OCI-M2 (cell line): ENCODE data around the gene FAM53A.

Source experiments
- DNase-seq: peaks from one replicate; lab custom pipeline; 2025; ENCODE audit not compliant: unreplicated experiment; lab: John Stamatoyannopoulos, UW

Gene FAM53A

DNA sequence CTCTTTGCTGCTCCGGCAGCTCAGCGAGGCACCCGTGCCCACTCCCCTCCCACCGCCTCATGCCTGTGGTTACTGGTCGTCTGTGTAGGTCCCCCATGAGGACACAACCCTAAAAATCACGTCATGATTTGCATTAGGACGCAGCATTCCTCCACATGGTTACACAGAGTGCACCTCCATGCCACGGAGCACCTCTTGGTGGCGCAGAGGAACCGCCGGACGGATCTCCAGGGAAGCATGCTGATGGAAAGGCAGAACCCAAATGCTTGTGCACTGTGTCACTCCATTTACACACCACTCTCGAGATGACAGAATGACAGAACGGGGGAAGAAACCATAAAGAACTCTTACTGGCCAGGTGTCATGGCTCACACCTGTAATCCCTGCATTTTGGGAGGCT lies 22.4 kb downstream of the FAM53A start:
- DNase-seq: no peak

DNA sequence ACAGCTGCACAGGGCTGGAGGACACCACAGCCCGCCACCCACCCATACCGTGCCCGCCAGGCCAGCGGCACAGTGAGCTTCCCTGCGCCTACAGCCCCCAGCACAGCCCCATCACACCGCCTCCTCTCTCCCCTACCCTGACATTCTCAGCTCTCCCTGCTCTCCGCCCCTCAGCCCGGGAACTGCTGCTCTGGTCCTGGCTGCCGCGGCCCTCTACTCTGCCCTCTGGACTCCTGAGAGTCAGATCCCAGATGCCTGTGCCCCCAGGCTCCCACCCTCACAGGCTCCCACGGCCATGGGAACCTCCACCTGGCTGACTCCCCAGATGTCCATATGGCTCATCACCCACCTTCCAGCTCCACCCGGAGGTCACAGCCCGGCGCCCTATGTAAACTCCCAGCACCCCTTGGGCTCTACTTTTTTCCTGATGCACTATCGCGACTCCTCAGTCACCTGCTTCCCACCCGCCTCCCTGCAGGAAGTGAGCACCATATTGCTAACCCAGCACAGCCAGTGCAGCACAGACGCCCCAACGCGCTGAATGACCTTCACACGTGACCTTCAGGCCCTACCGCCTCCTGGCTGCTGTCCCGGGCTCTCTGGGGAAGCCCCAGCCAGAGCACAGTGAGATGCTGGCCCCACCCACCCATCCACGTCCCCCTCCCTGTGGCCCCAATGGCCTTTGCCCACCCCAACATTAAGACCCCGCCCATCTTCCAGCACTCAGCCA lies 23.0 kb downstream of the FAM53A start:
- DNase-seq: no peak

DNA sequence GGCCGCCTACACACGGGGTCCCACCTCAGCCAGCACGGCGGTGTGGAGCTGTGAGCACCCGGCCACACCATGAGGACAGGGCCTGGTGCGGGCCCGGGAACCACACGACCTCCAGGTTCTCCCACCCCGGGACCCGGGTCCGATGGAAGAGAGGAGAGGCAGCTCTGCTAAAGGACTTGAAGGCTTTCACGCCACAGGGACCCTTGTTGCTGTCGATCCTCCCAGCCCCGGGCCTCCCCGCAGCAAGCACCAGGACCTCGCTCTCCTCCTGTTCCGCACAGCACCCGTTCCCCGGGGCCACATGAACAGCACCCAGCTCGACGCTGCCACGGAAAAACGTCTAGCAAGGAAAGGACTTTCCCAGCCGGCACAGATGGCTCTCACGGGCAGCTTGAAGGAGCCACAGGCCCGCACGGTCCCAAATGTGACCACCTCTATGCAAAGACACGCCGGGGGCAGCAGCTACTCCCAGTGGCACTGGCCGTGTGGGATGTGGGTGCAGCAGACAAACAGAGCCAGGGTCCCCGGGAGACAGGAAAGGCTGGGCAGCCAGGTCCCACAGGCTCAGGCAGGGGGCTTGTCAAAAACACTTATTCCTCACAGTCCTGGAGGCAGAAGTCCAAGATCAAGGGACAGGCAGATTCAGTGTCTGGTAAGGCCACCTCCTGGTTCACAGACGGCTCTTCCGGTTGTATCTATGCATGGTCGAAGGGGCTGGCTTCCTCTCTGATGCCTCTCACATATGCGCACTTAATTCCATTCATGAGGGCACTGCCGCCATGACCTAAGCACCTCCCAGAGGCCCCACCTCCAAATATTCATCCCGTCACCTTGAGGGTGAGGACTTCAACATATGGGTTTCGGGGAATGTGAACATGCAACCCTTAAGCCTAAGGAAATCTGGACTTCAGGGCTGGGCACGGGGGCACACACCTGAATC lies 24.7 kb downstream of the FAM53A start:
- no peak for DNase-seq

DNA sequence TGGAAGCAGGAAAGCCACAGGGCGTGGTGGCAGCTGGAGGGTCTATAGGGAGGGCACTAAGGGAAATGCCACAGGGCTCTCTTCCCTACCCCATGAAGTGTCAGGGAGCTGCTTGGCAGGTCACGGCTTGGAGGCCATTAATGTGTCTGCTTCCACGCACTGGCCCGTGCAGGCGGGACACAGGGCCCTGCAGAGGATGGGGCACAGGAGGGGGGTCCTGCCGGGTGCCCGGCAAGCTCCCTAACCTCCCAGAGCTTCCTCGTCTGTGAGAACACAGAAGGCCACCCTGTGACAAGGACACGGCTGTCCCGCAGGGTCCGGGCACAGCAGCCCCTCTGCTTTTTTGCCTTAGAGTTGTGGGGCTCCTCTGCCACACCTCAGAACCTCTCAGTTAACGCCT lies 25.5 kb downstream of the FAM53A start:
- no peak for DNase-seq

DNA sequence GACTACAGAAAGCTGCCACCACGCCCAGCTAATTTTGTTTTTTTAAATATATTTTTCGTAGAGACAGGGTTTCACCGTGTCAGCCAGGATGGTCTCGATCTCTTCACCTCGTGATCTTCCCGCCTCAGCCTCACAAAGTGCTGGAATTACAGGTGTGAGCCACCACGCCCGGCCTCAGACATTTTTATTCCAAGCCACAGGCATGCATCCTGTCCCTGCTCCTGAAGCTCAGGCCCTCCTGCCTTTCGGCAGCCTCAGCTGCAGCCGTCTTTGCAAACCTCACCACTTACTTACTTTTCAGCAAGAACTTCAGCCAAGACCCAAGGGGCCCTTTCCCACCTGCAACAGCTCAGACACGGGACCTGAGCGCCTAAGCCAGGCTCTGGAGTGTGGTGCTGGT lies 26.0 kb downstream of the FAM53A start:
- no peak for DNase-seq

DNA sequence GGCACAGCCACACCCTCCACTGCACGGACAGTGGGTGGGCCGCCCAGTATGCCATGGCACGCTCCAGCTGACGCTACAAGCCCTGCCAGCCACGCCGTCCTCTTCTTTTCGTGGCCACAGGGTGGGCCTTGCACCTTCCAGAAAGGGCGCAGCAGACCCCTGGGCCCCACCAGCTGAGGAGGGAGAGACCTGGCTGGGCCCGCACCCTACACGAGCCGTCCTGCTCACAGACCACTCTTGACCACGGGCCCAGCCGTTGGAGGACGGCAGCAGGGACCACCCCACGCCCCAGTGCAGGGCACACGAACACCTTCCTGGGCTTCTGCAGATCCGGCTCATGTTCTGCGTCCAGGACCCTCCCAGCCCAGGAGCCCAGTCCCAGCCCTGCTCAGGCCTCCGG lies 27.1 kb downstream of the FAM53A start:
- DNase-seq: no peak

DNA sequence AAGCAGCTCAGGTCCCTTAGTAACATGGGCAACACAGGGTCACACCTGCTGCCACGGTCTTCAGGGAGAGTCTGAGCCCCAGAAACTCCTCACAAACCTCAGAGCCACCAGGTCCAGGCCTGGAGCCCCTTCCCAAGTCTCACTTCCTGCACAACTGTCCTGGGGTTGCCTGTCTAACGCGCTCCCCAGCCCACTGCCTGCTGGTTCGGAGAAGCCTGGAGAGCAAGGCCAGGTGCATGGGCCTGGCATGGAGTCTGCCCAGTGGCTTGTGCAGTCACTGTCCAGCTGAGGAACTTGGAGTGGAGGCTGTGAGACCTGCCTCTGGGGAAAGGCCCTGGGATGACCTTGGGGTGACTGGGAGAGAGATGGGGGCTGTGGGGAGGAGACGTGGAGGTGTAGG lies 28.0 kb downstream of the FAM53A start:
- no peak for DNase-seq

DNA sequence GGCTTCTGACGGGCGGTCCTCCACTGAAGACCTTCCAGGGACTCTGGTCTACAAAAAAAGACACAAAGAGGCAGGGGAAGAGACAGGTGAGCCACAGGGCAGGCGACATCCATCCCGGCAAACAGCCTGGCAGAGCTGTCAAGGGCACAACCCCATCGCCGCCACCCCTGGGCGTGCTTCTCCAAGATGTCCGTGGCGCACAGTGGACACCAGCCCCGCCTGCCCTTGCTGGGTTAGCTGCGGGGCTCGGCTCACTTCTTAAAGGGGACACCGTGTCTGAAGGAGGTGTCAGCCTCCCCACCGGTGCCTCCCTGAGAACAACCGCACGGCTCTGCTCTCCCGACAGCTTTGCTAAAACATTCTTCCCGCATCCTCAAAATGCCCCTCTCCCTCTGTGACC lies 28.4 kb downstream of the FAM53A start:
- no peak for DNase-seq

DNA sequence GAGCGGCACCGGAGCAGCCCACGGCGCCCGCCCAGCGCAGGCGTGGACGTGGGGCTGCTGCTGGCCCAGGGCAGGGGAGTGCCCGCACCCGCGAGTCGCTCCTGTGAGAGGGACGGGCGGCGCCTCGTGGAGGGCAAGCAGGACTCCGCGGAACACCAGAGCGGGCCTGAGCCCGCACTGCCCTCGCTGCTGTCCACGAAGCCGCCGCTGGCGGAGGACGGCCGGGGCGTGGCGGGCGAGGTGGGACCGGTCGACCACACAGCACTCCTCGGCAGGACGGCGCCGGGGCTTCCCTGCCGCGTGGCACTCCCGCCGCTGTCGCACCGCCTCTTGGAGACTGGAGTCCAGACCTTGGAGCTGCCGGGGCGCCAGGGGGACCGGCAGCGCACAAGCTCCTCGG lies 29.0 kb downstream of the FAM53A start:
- no peak for DNase-seq

DNA sequence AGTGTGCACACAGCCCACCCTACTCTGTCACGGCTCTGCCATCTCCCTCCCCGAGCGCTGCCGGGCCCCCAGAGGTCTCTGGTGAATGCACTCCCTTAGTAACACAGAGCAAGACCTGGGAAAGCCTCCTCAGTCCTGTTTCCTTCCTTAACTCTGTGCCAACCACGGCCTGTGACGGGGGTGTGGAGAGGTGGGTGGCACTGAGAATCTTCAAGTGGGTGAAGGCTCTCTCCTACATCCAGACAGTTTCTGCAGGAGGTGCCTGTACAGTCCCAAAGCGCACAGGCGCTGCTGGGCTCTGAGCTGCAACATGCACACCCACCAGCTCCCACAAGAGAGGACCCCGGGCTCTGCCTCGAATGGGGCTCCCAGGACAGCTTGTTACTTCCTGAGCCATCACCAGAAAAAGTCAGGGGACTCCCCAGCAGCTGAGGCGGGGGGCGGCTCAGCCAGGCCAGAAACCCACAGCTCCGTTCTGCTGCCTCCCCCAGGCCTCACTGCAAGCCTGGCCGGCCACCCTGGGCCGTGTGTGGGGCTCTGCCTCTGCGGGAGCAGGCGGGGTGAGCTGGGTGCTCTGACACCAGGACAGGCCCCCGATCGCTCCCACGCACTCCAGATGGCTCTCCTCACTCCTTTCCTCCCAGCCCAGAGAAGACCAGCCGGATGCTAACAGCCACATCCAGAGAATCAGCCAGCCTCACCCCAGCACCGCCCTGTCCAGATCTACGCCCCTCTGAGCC lies 29.7 kb downstream of the FAM53A start:
- DNase-seq: no peak

DNA sequence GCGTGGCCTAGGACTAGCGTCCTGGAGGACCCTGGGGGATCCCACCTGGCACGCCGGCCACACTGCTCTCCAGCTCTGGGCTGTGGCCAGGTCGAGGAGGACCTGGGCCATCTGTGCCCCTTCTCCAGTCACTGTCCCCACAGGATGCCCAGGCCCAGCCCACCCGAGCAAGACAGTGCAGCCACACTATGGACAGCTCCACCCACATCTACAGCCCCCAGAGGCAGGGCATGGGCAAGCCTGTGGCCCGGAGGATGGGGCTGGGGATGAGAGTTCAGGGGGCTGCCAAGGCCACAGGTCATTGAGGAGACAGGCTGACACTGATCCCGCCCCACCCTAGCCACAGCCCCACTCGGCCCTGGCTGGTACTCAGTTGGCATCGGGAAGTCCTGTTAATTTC lies 30.3 kb downstream of the FAM53A start:
- DNase-seq: no peak

DNA sequence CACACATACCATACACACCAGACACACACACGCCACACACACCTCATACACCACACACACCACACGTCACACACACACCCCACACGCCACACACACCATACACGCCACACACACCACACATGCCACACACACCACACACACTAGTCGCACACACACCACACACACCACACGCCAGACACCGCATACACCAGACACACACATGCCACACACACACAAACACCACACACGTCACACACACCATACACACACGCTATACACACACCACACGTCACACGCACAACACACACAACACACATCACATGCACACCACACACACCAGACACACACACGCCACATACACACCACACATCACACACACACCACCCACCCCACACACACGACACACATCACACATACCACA lies 32.0 kb downstream of the FAM53A start:
- no peak for DNase-seq

DNA sequence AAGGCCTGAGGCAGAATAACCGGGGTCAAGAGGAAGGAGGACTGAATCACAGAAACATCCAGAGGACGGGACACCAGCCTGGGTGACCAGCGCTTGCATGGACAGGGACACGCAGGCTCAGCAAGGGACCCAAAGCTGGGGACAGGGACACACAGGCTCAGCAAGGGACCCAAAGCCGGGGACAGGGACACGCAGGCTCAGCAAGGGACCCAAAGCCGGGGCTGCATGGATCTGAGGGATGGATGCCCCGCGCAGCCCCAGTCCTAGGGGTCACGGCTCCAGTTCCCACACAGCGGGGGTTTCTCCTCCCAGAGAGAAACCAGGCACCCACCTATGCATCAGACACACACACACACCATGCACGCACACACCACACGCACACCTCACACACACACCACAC lies 32.5 kb downstream of the FAM53A start:
- no peak for DNase-seq

DNA sequence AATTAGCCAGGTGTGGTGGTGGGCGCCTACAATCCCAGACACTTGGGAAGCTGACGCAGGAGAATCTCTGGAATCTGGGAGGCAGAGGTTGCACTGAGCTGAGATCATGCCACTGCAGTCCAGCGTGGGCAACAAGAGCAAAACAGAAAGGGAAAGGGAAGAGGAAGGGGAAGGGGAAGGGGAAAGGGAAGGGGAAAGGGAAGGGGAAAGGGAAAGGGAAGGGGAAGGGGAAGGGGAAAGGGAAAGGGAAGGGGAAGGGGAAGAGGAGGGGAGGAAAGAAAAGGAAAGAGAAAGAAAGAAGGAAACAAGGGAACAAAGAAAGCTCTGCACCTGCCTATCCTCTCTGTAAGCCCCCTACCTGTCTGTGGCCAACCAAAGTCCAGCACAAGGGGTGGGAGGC lies 35.2 kb downstream of the FAM53A start:
- no peak for DNase-seq

DNA sequence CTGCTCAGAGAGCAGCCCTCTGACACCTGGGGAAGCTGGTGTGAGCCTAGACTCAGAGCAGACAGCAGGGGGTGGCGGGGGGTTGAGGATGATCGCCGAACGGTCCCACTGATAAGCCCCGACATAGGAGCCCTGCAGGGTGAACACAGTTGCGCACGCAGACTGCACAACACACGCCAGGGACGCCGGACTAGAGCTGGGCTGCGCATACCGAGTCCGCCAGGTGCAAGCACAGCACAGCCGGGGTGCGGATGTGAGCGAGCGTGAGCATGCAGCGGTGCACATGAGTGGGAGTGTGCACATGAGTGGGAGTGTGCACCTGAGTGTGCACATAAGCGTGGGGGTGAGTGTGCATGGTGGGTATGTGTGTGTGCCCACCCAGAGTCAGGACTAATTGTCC lies 36.7 kb downstream of the FAM53A start:
- no peak for DNase-seq

DNA sequence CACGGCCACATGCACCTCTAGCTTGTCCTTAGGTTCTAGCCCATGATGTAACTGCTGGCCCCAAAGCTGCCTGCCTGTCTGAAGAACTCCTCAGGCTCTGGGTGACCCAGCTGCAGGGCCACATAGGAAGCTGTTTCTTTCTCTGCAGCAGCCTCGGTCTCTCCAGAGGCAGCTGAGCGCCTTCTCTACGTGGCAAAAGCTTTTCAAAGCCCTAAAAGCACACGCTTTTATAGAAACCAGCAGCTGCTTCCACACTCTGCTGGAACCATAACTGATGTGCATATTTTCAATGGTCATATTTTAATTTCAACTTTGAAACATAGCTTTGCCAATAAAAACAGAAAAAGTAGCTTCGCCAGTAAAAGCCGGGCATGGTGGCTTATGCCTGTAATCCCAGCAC lies 37.4 kb downstream of the FAM53A start:
- DNase-seq: no peak

DNA sequence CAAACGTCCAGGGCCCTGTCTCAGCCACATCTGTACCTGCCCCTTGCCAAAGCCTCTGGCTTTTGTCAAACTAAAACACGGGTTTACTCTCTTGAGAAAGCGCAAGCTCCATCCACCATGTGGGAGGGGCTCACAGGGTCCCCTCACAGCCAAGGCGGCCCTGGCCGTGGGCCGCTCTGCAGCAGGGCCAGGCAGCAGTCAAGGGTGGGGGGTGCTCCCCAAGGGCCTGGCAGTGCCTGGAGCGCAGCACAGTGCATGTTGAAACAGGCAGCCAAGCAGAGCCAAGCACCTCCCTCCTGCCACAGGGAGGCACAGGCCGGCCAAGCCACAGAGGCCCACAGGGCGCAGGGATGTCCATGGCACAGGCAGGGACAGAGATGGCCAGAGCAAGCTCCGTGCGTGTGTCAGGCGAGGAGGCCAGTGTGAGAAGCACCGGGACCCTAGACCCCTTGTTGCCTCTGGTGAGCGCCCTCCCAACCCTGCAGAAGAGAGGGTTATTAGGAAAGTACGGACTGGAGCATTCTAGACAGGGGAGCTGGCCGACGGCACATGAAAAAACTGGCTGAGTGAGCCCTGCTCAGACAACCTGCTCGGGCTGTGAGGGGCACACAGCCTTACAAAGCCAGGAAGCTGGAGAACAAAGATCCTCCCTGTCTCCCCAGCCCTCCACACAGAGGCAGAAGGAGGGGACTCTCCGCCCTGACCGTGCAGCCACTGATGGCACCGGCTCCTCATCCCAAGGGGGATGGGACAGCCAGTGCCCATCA lies 39.0 kb downstream of the FAM53A start:
- no peak for DNase-seq

DNA sequence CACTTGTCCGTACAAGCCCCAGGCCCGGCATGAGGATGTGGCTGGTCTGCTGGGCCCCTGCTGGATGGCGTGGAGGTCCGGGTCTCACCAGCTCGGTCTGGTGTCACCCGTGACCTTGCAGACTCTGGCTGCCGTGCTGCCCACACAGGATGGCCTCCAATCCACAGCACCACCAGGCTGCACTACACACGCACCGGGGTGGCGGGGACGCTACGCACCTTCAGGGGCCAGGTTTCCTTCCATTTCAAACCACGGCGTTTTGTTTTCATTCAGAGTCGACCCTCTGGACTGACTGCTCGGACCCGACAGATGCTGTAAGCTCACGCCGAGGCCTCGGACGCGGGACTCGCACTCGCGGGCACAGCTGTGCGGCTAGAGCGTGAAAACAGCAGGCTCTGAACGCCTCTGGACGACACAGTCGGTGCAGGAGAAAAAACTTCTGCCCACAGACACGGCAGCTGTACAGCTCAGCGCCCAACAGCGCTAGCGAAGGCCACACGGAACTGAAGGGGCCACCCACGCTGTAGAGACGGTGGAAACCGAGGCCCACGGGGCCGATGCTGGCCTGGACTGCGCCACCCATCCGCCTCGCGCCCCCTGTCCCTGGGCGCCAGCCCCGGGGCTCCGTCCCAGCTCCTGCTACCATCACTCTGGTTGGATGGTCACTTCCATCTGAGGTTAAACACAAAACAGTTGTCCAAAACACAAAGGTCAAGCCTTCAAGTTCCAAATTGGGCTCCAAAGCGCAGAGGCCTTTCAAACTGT lies 40.0 kb downstream of the FAM53A start:
- no peak for DNase-seq

DNA sequence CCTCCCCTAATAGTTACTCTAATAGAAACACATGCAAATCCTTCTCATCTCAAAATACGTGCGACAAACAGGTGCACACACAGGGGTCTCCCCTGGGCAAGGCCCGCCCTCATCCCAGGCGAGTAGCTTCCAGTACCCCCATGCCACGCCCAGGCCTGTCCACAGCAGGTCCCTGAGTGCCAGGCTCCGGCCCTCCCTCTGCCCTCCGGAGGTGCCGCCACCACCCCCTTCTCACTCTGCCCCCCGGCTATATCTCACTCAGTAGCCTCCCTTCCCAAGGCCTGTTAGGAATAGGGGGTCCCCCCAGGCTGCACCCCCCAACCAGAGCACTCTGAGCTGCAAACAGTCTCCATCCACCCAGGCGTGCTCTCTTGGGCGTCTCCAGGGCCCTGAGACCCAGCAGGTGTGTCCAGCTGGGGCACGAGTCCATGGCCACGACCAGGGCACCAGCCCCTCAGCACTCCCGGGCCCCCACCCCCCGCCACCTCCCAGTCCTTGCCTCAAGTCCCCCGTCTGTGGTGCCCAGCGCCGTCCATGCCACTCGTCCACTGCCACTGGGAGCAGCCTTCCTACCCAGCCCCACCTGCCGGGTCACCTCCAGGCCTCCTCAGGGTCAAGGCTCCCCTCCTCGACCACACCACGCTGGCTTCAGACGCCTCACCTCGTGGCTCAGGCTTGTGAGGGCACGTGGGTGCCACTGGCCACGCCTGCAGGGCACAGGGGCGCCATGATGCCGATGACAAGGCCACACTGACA lies 41.7 kb downstream of the FAM53A start:
- DNase-seq: no peak

DNA sequence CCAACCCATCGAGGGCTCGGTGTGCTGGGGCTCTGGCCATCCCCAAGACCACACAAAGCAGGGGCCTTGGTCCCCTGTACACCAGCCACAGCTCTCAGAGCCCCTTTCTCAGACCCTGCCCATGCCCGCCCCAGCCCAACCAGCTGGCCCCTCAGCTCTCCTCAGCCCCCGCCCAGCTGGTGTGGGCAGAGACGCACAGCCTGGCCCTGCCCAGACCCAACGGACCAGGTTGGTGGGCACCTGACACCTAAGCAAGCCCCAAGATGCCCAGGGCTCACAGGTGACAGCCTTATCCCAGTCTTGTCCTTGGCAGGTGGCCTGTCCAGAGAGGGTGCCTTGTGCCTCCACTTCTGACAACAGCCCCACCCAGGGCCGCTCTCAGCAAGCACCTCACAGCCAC lies 42.4 kb downstream of the FAM53A start:
- no peak for DNase-seq
